Measurements from ENCODE around the gene B3GNT5.

- TF ChIP-seq CTCF (IDR thresholded peaks at IDR 0.05) (no peak), POLR2A (IDR thresholded peaks at IDR 0.05) (no peak)
These were observed 21.6 kb downstream of the B3GNT5 start for GRCh38 chr3:183274609-183275008.

Measured in uterus (tissue), 2 donors.